SK-N-SH (cell line): ENCODE measurements around the gene DCUN1D2. TPM values are rescaled to one million over a fixed set of nuclear protein-coding genes. Genes with fewer than 3 reads are reported as not detected.
A peak's percentile ranks its signal among the peaks of the same experiment; 100 is the strongest.

ENCODE experiments used
- CTCF ChIA-PET: fragments of 300-600, 350-600 bp; formaldehyde crosslinking; extraction: SDS; loops from one replicate; lab custom pipeline; 2021; lab: Yijun Ruan, JAX
- POLR2A ChIA-PET: fragments of 350-600 bp; sonication (Branson Sonifier 250); formaldehyde crosslinking; extraction: SDS; loops from one replicate; lab custom pipeline; 2020; ENCODE audit warnings: antibody characterized with exemption, inconsistent platforms; lab: Yijun Ruan, JAX
- DNase-seq: peaks from one replicate; pipeline ENCODE4 v3.0.0; 2012
- H2AFZ ChIP-seq: fragments of 200-600 bp; sonication (generic); 2 replicates; pipeline ENCODE4 v1.8.1; 2016; ENCODE audit warnings: antibody characterized with exemption, mild to moderate bottlenecking, low read depth
- H3F3A ChIP-seq: fragments of 200-600 bp; sonication (generic); replicated peaks from 2 replicates; pipeline ENCODE3; 2016; ENCODE audit warnings: antibody characterized with exemption, mild to moderate bottlenecking; ENCODE audit not compliant: insufficient read depth
- H3K27ac ChIP-seq, 2 experiments: fragments of 200-500 bp in 1 of 2; fragments of 200-600 bp in 1 of 2; sonication (Bioruptor generic) in 1 of 2; sonication (generic), shearing (Covaris generic) in 1 of 2; 2 replicates each; pipeline versions ENCODE4 v1.5.1 to v1.6.1; 2014 to 2016; ENCODE audit warnings: low read depth in 2 of 2, inconsistent platforms in 1 of 2, low read length in 1 of 2, mild to moderate bottlenecking in 1 of 2, mixed read lengths in 1 of 2
- H3K27me3 ChIP-seq: fragments of 200-600 bp; sonication (generic), shearing (Covaris generic); 2 replicates; pipeline ENCODE4 v1.6.1; 2016; ENCODE audit warnings: mixed run types; ENCODE audit not compliant: insufficient read depth
- H3K36me3 ChIP-seq, 2 experiments: fragments of 200-500 bp in 1 of 2; fragments of 200-600 bp in 1 of 2; sonication (Bioruptor generic) in 1 of 2; sonication (generic) in 1 of 2; replicated peaks in 1 of 2; 2 replicates each; pipeline versions ENCODE3 to v1.5.1; 2014 to 2016; ENCODE audit warnings: low read length in 1 of 2, mild to moderate bottlenecking in 1 of 2; ENCODE audit not compliant: insufficient read depth in 2 of 2, control insufficient read depth in 1 of 2
- H3K4me1 ChIP-seq, 2 experiments: fragments of 200-500 bp in 1 of 2; fragments of 200-600 bp in 1 of 2; sonication (Bioruptor generic) in 1 of 2; sonication (generic), shearing (Covaris generic) in 1 of 2; 2 replicates each; pipeline versions ENCODE4 v1.5.1 to v1.6.1; 2014 to 2016; ENCODE audit warnings: low read depth in 1 of 2, low read length in 1 of 2, mixed run types in 1 of 2; ENCODE audit not compliant: insufficient read depth in 2 of 2, control insufficient read depth in 1 of 2
- H3K4me2 ChIP-seq: fragments of 200-600 bp; sonication (generic), shearing (Covaris generic); 2 replicates; pipeline ENCODE4 v1.6.1; 2017; ENCODE audit warnings: mixed run types
- H3K4me3 ChIP-seq, 2 experiments: fragments of 200-500 bp in 1 of 2; fragments of 200-600 bp in 1 of 2; sonication (Bioruptor generic) in 1 of 2; sonication (generic), shearing (Covaris generic) in 1 of 2; 2 replicates each; pipeline versions ENCODE4 v1.5.1 to v1.8.1; 2014 to 2016; ENCODE audit warnings: low read depth in 2 of 2, inconsistent platforms in 1 of 2, low read length in 1 of 2, mild to moderate bottlenecking in 1 of 2, mixed read lengths in 1 of 2, moderate library complexity in 1 of 2
- H3K79me2 ChIP-seq: fragments of 200-600 bp; sonication (generic); 2 replicates; pipeline ENCODE4 v1.8.1; 2017; ENCODE audit warnings: mild to moderate bottlenecking; ENCODE audit not compliant: insufficient read depth
- H3K9ac ChIP-seq: fragments of 200-600 bp; sonication (generic); 2 replicates; pipeline ENCODE4 v1.6.1; 2017; ENCODE audit warnings: mixed run types
- H3K9me2 ChIP-seq: fragments of 200-600 bp; sonication (generic); 2 replicates; pipeline ENCODE4 v1.6.1; 2017; ENCODE audit warnings: mixed run types
- H3K9me3 ChIP-seq: fragments of 200-600 bp; sonication (generic); 2 replicates; pipeline ENCODE4 v1.6.1; 2017; ENCODE audit warnings: mixed run types, mild to moderate bottlenecking, moderate library complexity
- H4K20me1 ChIP-seq: fragments of 200-600 bp; sonication (generic); 2 replicates; pipeline ENCODE4 v1.6.1; 2017; ENCODE audit warnings: mild to moderate bottlenecking, mixed run types; ENCODE audit not compliant: insufficient read depth
- ELF1 ChIP-seq: IDR thresholded peaks from 2 replicates; pipeline ENCODE4 v1.4.0; 2012
- FOSL2 ChIP-seq: IDR thresholded peaks from 2 replicates; pipeline ENCODE4 v1.4.0; 2012; ENCODE audit warnings: low read depth, mild to moderate bottlenecking, moderate library complexity, borderline replicate concordance
- FOXJ3 ChIP-seq: sonication (generic); formaldehyde crosslinking; IDR thresholded peaks from 2 replicates; pipeline ENCODE4 v1.5.1; 2020; ENCODE audit warnings: mild to moderate bottlenecking, missing genetic modification reagents
- FOXM1 ChIP-seq: IDR thresholded peaks from 2 replicates; pipeline ENCODE4 v1.4.0; 2012; ENCODE audit warnings: low read depth, mild to moderate bottlenecking
- GATA2 ChIP-seq: sonication (generic); formaldehyde crosslinking; IDR thresholded peaks from 2 replicates; pipeline ENCODE4 v1.5.0; 2020; ENCODE audit warnings: mild to moderate bottlenecking, missing genetic modification reagents
- JUND ChIP-seq: IDR thresholded peaks from 2 replicates; pipeline ENCODE4 v1.4.0; 2012
- MEF2A ChIP-seq: IDR thresholded peaks from 2 replicates; pipeline ENCODE4 v1.4.0; 2012; ENCODE audit warnings: low read depth, borderline replicate concordance
- RFX5 ChIP-seq: IDR thresholded peaks from 2 replicates; pipeline ENCODE4 v1.6.1; 2012; ENCODE audit warnings: mild to moderate bottlenecking, improper control_type of control experiment, low read length
- RXRA ChIP-seq: IDR thresholded peaks from 2 replicates; pipeline ENCODE4 v1.4.0; 2012; ENCODE audit warnings: low read depth, mild to moderate bottlenecking, borderline replicate concordance
- TCF12 ChIP-seq: IDR thresholded peaks from 2 replicates; pipeline ENCODE4 v1.4.0; 2012
- TEAD4 ChIP-seq: IDR thresholded peaks from 2 replicates; pipeline ENCODE4 v1.4.0; 2012; ENCODE audit warnings: mild to moderate bottlenecking, borderline replicate concordance; ENCODE audit not compliant: insufficient read depth
- YY1 ChIP-seq: IDR thresholded peaks from 2 replicates; pipeline ENCODE4 v1.4.0; 2012; ENCODE audit warnings: low read depth, mild to moderate bottlenecking
- WGBS: methylation state at CpG from one replicate; pipeline ENCODE4 v1.1.6; 2017; ENCODE audit warnings: low lambda C conversion rate; 5-methylcytosine and 5-hydroxymethylcytosine counted together
- polyA plus RNA-seq, 3 experiments: library from polyadenylated mRNA; depleted of rRNA; stranded (reverse); fragments of >200 nt; gene quantifications; 2 replicates each; pipeline ENCODE4 v1.2.3, GENCODE V29; 2012
- TF ChIP-seq, protein P1 (sequence below): IDR thresholded peaks from 2 replicates; pipeline ENCODE4 v1.4.0; 2012; ENCODE audit warnings: low read depth, borderline replicate concordance
- TF ChIP-seq, protein P2 (sequence below): IDR thresholded peaks from 2 replicates; pipeline ENCODE4 v1.4.0; 2012; ENCODE audit warnings: low read depth
- TF ChIP-seq, protein P3 (sequence below): fragments of 150-350 bp; IDR thresholded peaks from 2 replicates; pipeline ENCODE4 v1.6.1; 2016; ENCODE audit warnings: mild to moderate bottlenecking, low read depth, low read length
- TF ChIP-seq, protein P4 (sequence below): IDR thresholded peaks from 2 replicates; pipeline ENCODE4 v1.4.0; 2012; ENCODE audit warnings: low read depth, borderline replicate concordance

Gene DCUN1D2
- polyA plus RNA-seq, 1 of the 3 experiments (the other 2 are of a cell fraction) = 11.0 TPM

DNA sequence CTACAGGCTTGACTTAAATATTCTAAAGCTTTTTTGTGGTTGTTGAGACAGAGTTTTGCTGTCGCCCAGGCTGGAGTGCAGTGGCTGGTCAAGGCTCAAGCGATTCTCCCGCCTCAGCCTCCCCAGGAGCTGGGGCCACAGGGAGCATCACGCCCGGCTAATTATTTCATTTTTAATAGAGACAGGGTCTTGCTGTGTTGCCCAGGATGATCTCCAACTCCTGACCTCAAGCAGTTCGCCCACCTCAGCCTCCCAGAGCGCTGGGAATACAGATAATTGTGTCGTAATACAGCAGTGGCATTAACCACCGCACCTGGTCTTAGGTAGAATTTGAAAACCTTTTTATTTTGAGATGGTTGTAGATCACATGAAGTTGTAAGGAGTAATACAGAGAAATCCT, 1.5 kb upstream of the DCUN1D2 start:
- peaks cover 24 to 39% of the 10 kb centered on the region in 2 experiments; a peak in 3 of 4 replicates for H3K4me1 ChIP-seq
- peaks cover 57% of the 10 kb centered on the region for H4K20me1 ChIP-seq
- H3K9me2 ChIP-seq = no peaks in the 10 kb centered on the region
- peak overlapping the region; percentile 92 for H3K4me2 ChIP-seq
- CTCF ChIA-PET = interaction anchor here (4.2 to 6.5 kb wide), 2 partner anchors 34 to 70 kb away, joined by 22 to 41 read pairs; no protein-coding TSS in a partner anchor
- no peaks in the 10 kb centered on the region for H3K27me3 ChIP-seq
- H3K27ac ChIP-seq = peak overlapping the region; percentile 84 to 87; a peak in 3 of 4 replicates
- TF ChIP-seq ELF1 (no peak), RFX5 (no peak), TEAD4 (no peak), JUND (no peak), FOSL2 (no peak), TCF12 (no peak), GATA2 (CRISPR knock-in tag) (no peak), FOXJ3 (CRISPR knock-in tag) (no peak), MEF2A (no peak), RXRA (no peak), YY1 (no peak), FOXM1 (no peak)
- TF ChIP-seq, protein P1, sequence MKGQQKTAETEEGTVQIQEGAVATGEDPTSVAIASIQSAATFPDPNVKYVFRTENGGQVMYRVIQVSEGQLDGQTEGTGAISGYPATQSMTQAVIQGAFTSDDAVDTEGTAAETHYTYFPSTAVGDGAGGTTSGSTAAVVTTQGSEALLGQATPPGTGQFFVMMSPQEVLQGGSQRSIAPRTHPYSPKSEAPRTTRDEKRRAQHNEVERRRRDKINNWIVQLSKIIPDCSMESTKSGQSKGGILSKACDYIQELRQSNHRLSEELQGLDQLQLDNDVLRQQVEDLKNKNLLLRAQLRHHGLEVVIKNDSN = no peak
- TF ChIP-seq, protein P2, sequence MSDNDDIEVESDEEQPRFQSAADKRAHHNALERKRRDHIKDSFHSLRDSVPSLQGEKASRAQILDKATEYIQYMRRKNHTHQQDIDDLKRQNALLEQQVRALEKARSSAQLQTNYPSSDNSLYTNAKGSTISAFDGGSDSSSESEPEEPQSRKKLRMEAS = no peak
- TF ChIP-seq, protein P3, sequence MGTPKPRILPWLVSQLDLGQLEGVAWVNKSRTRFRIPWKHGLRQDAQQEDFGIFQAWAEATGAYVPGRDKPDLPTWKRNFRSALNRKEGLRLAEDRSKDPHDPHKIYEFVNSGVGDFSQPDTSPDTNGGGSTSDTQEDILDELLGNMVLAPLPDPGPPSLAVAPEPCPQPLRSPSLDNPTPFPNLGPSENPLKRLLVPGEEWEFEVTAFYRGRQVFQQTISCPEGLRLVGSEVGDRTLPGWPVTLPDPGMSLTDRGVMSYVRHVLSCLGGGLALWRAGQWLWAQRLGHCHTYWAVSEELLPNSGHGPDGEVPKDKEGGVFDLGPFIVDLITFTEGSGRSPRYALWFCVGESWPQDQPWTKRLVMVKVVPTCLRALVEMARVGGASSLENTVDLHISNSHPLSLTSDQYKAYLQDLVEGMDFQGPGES = no peak
- TF ChIP-seq, protein P4, sequence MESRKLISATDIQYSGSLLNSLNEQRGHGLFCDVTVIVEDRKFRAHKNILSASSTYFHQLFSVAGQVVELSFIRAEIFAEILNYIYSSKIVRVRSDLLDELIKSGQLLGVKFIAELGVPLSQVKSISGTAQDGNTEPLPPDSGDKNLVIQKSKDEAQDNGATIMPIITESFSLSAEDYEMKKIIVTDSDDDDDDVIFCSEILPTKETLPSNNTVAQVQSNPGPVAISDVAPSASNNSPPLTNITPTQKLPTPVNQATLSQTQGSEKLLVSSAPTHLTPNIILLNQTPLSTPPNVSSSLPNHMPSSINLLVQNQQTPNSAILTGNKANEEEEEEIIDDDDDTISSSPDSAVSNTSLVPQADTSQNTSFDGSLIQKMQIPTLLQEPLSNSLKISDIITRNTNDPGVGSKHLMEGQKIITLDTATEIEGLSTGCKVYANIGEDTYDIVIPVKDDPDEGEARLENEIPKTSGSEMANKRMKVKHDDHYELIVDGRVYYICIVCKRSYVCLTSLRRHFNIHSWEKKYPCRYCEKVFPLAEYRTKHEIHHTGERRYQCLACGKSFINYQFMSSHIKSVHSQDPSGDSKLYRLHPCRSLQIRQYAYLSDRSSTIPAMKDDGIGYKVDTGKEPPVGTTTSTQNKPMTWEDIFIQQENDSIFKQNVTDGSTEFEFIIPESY = no peak
- peaks cover 92% of the 10 kb centered on the region for H3K79me2 ChIP-seq
- H3F3A ChIP-seq = peaks cover 23% of the 10 kb centered on the region
- no peaks in the 10 kb centered on the region for H3K9me3 ChIP-seq
- H2AFZ ChIP-seq = no peak overlapping the region
- WGBS = 53% methylated on average over 9 of the region's 9 CpGs
- peak overlapping the region; percentile 95 for H3K9ac ChIP-seq
- H3K4me3 ChIP-seq = peak overlapping the region; percentile 65 to 83
- no peak for DNase-seq
- POLR2A ChIA-PET = no interaction called here
- peaks cover 23 to 30% of the 10 kb centered on the region in 2 experiments for H3K36me3 ChIP-seq
